Measurements from ENCODE around the gene DAGLA. TPM values are rescaled to one million over a fixed set of nuclear protein-coding genes. Genes with fewer than 3 reads are reported as not detected.

DAGLA gene
- total and polyA plus RNA-seq, 12 donors, result 0.44 to 4.2 (median 2.3) TPM

DNA sequence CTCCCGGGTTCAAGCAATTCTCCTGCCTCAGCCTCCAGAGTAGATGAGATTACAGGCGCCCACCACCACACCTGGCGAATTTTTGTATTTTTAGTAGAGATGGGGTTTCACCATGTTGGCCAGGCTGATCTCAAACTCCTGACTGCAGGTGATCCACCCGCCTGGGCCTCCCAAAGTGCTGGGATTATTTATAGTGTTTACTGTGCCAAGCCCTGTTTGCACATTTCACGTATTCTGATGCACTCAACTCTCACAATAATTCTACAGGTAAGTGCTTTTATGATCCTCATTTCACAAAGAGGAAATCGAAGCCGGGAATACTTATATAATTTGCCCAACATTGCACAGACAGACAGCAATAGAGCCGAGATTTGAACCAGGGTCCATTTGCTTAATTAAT, 38.0 kb upstream of the DAGLA start:
- intact Hi-C loops (cut with DNase I), result no loop called here
- H3K36me3 ChIP-seq (replicated peaks in 1 of 2), result no peaks in the 10 kb centered on the region
- 74 to 92% (median 84%) methylated on average over 8 of the region's 8 CpGs for WGBS, 4 donors
- no peak for DNase-seq
- no peaks in the 10 kb centered on the region for H3K9me3 ChIP-seq (replicated peaks in 1 of 3)
- H3K27ac ChIP-seq, result no peak overlapping the region
- H3K27me3 ChIP-seq, result no peaks in the 10 kb centered on the region
- peaks cover 0 to 9% of the 10 kb centered on the region in 2 donors for H3K4me1 ChIP-seq (replicated peaks in 1 of 2)
- no peak for TF ChIP-seq POLR2A (IDR thresholded peaks at IDR 0.05)
- TF ChIP-seq, protein P1, sequence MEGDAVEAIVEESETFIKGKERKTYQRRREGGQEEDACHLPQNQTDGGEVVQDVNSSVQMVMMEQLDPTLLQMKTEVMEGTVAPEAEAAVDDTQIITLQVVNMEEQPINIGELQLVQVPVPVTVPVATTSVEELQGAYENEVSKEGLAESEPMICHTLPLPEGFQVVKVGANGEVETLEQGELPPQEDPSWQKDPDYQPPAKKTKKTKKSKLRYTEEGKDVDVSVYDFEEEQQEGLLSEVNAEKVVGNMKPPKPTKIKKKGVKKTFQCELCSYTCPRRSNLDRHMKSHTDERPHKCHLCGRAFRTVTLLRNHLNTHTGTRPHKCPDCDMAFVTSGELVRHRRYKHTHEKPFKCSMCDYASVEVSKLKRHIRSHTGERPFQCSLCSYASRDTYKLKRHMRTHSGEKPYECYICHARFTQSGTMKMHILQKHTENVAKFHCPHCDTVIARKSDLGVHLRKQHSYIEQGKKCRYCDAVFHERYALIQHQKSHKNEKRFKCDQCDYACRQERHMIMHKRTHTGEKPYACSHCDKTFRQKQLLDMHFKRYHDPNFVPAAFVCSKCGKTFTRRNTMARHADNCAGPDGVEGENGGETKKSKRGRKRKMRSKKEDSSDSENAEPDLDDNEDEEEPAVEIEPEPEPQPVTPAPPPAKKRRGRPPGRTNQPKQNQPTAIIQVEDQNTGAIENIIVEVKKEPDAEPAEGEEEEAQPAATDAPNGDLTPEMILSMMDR (IDR thresholded peaks at IDR 0.05), result no peak
- no peak overlapping the region for H3K4me3 ChIP-seq

DNA sequence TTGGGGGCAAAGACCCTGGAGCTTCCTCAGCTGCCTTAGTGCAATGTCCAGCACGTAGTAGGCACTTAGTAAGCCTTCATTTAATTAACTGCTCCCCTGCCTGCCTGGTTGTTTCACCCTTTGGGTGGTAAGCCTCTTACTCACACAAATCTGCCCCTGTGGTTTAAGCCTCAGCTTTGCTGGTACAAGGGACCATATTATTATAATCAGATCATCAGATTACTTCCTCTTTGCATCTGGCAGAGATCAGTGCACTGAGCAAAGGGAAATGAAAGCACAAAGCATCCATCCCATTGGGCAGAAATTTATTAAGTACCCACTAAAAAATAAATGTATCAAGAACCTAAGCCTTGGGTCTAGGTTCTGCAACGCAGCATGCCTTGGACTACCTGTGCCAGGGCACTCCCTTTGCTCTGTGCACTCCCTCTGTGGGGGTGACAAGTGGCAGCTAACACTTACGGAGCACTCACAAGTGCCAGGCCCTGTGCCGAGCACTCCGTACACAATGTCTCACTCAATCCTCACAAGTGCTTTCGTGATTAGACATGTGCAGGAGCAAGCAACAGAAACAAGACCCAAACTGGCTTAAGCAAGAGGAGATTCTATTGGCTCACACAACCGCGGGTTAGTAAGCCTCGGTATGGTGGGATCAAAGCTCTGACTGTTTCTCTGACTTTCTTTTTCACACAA, 34.9 kb upstream of the DAGLA start:
- no peak overlapping the region for H3K27ac ChIP-seq
- 85 to 90% (median 87%) methylated on average over 6 to 9 of the region's 9 CpGs for WGBS, 4 donors
- intact Hi-C loops (cut with DNase I), result no loop called here

DNA sequence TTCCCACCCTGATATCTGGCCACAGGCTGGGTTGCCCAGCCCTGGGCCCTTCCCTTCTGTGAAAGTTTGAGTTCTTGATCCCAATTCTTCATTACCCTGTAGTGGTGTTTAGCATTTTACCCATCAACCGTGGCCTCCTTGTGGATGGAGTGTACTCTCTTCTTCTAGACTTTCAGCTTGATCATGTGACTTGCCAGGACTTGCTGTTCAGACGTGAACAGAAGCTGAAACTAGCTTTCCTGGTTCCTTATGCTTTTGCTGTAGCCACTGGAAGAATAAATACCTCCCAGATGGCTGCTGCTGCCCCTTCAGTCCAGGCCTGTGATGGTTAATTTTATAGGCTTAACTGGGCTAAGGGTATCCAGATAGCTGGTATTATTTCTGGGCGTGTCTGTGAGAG, 32.7 kb upstream of the DAGLA start:
- Histone ChIP-seq H3K4me1 (replicated peaks in 1 of 2) (no peaks in the 10 kb centered on the region), H3K27me3 (no peaks in the 10 kb centered on the region), H3K4me3 (no peak overlapping the region), H3K9me3 (replicated peaks in 1 of 3) (no peaks in the 10 kb centered on the region), H3K36me3 (replicated peaks in 1 of 2) (no peaks in the 10 kb centered on the region), H3K27ac (no peak overlapping the region)
- intact Hi-C loops (cut with DNase I), result no loop called here
- DNase-seq, result no peak
- no peak for TF ChIP-seq POLR2A (IDR thresholded peaks at IDR 0.05)
- TF ChIP-seq, protein P1 (IDR thresholded peaks at IDR 0.05), result no peak
- 79 to 87% (median 82%) methylated on average over 3 of the region's 3 CpGs for WGBS, 4 donors

More for the DNA sequence above, 34.9 kb upstream of the DAGLA start:
- Histone ChIP-seq H3K4me1 (replicated peaks in 1 of 2) (no peaks in the 10 kb centered on the region), H3K4me3 (no peak overlapping the region), H3K36me3 (replicated peaks in 1 of 2) (no peaks in the 10 kb centered on the region), H3K9me3 (replicated peaks in 1 of 3) (no peaks in the 10 kb centered on the region), H3K27me3 (no peaks in the 10 kb centered on the region)
- no peak for DNase-seq
- TF ChIP-seq, protein P1 (IDR thresholded peaks at IDR 0.05), result no peak
- no peak for TF ChIP-seq POLR2A (IDR thresholded peaks at IDR 0.05)

DNA sequence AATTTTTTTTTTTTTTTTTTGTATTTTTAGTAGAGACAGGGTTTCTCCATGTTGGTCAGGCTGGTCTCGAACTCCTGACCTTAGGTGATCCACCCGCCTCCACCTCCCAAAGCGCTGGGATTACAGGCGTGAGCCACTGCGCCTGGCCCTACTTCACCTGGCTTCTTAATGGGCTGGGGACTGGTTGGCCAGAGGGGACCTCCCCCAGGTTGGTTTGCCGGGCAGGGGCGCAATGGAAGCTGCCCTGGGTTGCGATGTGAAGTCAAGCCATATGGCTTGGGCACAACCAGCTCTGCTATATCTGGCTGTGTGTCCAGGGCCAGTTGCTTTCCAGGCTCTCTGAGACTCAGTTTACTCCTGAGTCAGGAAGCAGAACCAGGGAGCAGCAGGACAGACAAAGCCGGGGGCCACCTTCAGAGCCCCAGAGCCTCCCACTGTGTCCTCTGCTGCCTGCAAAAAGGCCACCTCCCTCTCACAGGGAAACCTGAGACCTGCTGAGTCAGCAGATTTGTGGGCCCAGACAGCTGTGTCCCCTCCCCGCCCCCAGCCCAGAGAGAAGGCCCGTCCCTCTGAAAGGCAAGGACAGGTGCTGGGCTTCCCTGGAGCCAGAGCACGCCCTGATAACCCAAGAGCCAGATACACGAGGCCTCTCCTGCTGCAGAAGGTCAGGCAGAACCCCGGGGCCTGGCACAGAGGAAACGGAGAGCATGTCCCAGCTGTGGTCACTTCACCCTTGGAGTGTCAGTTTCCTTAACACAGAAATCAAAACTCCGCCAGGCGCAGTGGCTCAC, 29.2 kb upstream of the DAGLA start:
- Histone ChIP-seq H3K4me3 (no peak overlapping the region), H3K36me3 (replicated peaks in 1 of 2) (no peaks in the 10 kb centered on the region), H3K4me1 (replicated peaks in 1 of 2) (no peaks in the 10 kb centered on the region), H3K9me3 (replicated peaks in 1 of 3) (no peaks in the 10 kb centered on the region), H3K27me3 (no peaks in the 10 kb centered on the region), H3K27ac (no peak overlapping the region)
- intact Hi-C loops (cut with DNase I), result no loop called here
- WGBS, 4 donors, result 77 to 87% (median 80%) methylated on average over 11 to 17 of the region's 17 CpGs
- DNase-seq, result peak in 6 of 7 donors; percentile 38 to 82 (median 58)
- TF ChIP-seq, protein P1 (IDR thresholded peaks at IDR 0.05), result no peak
- TF ChIP-seq POLR2A (IDR thresholded peaks at IDR 0.05), result no peak
